Esophagus muscularis mucosa (tissue), 3 donors: ENCODE results near the gene PRLR.

ENCODE experiments used
- POLR2A ChIP-seq: fragments of 450-650 bp; IDR thresholded peaks from one replicate; pipeline ENCODE4 v1.6.1; 2017; ENCODE audit warnings: antibody characterized with exemption, moderate library complexity, mild to moderate bottlenecking, low read depth
- TF ChIP-seq, protein P1 (sequence below), 3 experiments: fragments of 200-600 bp in 2 of 3; fragments of 450-650 bp in 1 of 3; sonication (generic) in 2 of 3; IDR thresholded peaks; one replicate each; pipeline ENCODE4 v1.5.1; 2017 to 2019; ENCODE audit warnings: antibody characterized with exemption in 3 of 3, mild to moderate bottlenecking in 2 of 3, moderate library complexity in 1 of 3

- TF ChIP-seq, protein P1, sequence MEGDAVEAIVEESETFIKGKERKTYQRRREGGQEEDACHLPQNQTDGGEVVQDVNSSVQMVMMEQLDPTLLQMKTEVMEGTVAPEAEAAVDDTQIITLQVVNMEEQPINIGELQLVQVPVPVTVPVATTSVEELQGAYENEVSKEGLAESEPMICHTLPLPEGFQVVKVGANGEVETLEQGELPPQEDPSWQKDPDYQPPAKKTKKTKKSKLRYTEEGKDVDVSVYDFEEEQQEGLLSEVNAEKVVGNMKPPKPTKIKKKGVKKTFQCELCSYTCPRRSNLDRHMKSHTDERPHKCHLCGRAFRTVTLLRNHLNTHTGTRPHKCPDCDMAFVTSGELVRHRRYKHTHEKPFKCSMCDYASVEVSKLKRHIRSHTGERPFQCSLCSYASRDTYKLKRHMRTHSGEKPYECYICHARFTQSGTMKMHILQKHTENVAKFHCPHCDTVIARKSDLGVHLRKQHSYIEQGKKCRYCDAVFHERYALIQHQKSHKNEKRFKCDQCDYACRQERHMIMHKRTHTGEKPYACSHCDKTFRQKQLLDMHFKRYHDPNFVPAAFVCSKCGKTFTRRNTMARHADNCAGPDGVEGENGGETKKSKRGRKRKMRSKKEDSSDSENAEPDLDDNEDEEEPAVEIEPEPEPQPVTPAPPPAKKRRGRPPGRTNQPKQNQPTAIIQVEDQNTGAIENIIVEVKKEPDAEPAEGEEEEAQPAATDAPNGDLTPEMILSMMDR (IDR thresholded peaks at IDR 0.05): no peak
- no peak for TF ChIP-seq POLR2A
Measured at GRCh38 chr5:35246900-35247647, 16.8 kb upstream of the PRLR start.
